Measurements from ENCODE around the gene MTHFSD. TPM values are rescaled to one million over a fixed set of nuclear protein-coding genes. Genes with fewer than 3 reads are reported as not detected.

Gene MTHFSD
- polyA plus RNA-seq, 1 donor, result 15.9 TPM

DNA sequence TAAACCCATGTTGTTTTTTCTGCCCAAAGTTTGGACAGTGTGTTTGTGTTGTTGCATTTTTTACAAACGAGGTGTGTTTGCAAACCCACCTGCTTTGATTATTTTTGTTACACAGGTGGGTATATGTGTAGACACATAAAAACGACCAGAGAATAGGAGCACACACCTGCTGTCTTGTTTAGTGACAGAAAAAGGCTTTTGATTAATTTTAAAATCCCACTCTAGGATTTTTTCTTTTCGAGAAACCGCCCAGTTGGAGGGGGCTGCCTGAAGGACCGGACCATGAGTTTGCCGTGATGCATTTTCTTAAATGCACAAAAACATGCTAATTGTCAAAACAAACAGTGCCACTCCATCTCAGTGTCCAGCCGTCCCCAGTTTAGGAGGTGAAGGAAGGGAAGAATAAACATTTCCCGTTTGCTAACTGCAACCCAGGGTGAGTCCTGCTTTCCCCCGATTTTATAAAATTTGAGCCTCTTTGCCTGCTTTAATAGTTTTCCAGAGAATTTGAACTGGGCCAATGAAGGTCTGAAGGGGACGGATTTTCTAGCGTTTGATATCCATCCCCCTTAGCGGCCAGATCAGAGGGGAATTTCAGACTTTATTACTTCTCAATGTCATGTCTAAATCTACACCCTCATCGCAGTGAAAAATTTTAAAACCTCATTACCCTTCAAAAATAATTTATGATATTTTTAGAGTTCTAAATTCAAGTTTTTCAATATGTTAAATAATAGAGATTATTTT, 14.8 kb upstream of the MTHFSD start:
- DNase-seq, result no peak

GRCh38 chr16:86568677-86569623, 13.9 kb upstream of the MTHFSD start:
- no peak for DNase-seq

- no peak for DNase-seq
Observed at GRCh38 chr16:86567701-86568581, 12.9 kb upstream of the MTHFSD start.

- no peak for DNase-seq
Observed at GRCh38 chr16:86566966-86567700, 12.1 kb upstream of the MTHFSD start.

- DNase-seq, result peak; percentile 86
Observed at GRCh38 chr16:86566601-86566965, 11.5 kb upstream of the MTHFSD start, which contains the start of gene FOXC2. Gene FOXC2 (plus strand): TSS chr16:86566829. CDS start chr16:86567336, 507 bp downstream.

DNA sequence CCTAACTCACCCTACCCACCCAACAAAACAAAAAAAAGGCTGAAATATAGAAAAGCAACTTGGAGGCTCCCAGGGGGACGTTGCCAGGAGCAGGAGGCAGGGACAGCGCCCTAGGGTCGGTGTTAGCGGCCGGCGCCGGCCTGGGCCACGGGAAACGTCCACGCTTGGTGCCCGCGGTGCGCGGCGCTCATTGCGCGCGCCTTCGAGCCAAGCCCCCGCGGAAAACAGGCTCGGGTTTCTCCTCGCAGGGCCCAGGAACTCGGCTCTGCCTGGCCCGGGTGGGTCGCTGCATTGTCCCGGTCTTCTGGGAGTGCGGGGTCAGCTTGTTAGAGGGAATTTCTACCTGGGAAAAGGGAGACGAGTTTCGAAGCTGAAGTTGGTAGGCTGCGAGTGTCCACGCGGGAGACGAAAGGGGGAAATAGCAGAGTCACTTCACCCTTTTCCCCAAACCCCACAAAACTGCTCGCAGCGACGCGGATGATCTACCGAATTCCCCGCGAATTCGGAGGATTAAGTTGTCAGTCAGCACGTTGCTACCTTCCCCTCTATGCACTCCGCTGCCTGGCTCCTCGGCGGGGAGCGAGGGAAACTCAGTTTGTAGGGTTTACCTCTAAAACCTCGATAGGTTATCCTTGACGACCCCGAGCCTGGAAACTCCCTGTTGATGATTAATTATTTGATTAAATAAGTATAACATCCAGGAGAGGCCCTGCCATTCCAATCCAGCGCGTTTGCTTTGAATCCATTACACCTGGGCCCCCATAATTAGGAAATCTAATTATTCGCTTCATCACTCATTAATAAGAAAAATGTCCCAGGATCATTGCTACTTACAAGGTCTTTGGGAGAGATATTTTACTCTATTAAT, 10.8 kb upstream of the MTHFSD start:
- no peak for DNase-seq

DNA sequence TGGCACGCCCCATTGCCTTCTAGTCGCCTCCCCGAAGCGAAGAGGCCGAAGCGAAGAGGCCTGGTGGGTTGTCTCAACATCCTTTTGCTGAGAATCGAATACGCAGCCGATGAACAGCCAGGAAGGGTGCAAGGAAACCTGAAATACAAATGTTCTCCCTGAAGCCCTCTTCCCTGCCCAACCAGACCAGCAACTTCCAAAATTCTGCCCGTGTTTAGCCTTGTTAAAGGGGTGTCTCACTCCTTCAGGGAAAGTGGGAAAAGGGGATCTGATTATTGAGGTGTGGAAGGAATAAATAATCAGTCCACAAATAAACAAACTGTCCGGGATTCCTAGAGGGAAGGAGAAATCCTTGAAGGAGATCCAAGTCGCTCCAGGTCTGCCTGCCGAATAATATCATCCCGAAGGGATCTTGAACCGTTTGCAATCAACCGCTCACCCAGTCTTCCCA, 10.2 kb upstream of the MTHFSD start:
- DNase-seq, result no peak

- DNase-seq, result peak; percentile 88
Observed at GRCh38 chr16:86563469-86564345, 8.7 kb upstream of the MTHFSD start.

- no peak for DNase-seq
Observed at GRCh38 chr16:86562356-86562755, 7.3 kb upstream of the MTHFSD start.

DNA sequence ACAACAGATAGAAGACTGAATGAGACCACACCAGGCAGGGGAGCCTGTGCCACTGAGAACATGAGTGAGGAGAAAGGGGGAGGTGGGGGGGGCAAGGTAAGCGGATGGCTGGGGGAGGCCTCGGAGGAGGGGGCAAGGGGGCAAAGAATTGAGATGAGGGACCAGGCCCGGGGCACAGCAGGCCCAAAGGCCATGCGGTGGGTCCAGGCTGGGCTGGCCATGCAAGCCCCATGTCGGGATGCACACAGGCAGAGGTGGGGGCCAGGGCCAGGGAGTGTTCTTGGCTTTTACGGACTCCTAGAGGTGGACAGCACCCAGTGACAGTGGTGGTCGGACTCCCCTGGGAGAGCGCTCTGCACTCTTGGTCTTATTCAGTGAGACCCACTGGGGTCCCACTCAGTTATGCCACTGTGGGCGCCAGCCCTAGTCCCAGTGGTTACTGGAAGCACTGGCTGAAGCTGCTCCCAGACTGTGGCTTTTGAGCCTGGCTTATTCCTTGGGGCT, 4.8 kb upstream of the MTHFSD start:
- no peak for DNase-seq

DNA sequence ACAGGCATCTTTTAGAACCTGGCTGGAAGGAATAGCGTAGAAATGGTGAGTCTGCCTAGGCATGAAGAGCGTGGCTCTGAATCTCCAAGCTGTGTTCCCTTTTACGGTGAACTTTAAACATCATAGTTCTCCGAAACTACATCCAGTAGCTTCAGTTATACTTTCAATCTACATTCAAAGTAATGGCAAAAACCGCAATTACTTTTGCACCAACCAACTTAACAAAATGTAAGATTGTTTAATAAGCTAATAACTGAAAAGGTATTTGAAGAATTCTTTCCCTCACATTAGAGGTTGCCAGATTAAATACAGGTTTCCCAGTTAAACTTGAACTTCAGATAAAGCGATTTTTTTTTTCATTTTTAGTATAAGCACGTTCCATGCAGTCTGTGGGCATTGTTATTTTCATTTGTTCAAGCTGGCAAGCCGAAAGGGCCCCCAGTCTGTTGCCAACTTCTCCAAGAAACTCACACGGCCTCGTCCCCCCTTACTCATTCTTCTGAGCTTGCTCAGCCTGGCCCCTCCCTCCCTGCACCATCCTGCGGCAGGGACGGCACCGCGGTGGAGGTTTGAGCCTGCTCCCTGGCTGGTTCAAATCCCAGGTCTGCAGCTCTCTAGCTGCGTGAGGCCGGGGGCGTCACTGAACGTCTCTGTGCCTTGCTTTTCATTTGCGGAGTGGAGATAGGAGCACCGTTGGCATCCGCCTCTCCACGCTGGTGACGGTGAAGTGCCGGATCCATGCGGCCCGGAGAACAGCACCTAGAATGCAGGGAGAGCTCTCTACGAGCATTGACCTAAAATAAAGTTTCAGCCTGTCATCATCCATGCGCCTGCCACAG, 3.5 kb upstream of the MTHFSD start:
- DNase-seq, result no peak

- no peak for DNase-seq
Observed at GRCh38 chr16:86557587-86557986, 2.6 kb upstream of the MTHFSD start.

DNA sequence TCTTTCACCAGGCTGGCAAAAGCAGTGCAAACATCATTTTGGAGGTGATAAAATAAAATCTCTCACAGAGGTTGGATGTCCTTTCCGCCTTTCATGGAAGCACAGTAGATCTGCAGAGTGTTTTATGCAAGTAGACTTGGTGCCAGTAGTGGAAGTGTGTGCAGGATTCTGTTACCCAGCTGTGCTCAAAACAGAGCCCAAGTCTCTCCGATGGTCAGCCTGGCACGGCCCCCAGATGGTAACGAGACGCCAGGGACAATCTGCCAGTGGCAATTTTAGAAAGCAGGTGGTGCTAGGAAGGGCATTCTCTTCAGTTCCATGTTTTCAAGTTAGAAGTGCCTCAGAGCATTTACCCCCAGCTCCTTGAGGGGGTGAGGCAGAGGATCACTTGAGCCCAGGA, 1.5 kb upstream of the MTHFSD start:
- DNase-seq, result no peak

DNA sequence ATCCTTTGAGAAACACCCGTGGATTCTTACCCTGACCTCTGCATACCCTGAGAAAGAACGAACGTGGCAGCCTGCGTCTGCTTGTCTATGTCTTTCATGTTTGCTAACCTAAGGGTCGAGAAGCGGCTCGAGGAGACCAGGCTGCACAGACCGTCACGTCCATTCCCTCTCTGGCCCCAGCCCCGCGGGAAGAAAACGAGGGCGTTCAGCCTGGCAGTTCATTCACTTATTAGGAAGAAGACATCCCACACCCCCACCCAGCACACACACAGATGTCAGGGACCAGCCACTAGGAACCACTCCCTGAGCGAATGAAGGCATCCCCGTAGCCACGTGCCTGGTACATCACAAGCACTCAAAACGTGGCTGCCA, 655 bp upstream of the MTHFSD start:
- no peak for DNase-seq

DNA sequence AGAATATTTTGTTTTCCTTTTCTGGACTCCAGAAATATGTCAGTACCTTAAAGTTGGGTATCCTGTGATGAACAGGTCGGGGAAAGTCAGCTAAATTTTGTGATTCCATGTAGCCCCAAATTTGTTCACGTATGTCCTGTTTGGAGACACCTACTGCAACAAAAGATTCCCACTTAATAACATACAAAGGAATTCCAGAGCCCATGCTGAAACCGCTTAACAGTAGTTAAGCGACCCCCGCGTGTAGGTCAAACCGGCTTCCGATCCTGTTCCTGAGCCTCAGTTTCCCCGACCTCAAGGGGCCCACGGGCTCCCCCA, 477 bp downstream of the MTHFSD start:
- DNase-seq, result no peak

- DNase-seq, result no peak
Observed at GRCh38 chr16:86553356-86553755, 1.7 kb downstream of the MTHFSD start.

DNA sequence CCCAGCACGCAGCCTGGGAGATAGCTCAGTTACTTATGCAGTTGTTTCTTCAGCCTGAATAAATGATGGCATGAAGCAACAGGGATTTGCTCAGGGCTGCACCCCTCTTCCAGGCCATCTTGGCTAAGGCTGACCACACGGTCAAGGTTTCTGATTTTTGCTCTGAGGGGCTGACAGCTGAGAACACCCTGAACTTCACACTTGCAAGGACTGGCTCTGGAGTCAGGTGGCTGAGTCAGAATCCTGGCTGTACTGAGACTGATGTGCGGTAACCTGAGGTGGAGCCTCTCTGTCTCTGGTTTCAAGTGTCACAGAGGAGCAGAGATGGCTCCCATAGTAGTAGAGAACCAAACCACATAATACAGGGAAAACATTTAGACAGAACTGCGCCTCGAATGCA, 4.8 kb downstream of the MTHFSD start:
- DNase-seq, result no peak

DNA sequence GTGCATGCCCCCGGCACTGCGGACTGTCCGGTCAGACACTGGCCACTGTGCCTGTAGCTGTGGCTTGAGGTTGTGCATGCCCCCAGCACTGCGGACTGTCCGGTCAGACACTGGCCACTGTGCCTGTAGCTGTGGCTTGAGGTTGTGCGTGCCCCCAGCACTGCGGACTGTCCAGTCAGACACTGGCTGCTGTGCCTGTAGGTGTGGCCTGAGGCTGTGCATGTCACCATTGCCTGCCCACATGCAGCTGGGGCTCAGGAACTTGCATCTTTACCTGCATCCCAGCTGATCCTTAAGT, 5.2 kb downstream of the MTHFSD start:
- no peak for DNase-seq
